ENCODE measurements around the gene RHOA.
"Not testable (repeated sequence)": the region's sequence is repeated elsewhere in the genome, so short reads cannot be mapped to it uniquely, and the experiment has no call there.

The RHOA gene

GRCh38 chr3:49358884-49359225, 52.9 kb downstream of the RHOA start:
- ChIA-PET POLR2A (ENCODE audit: low non-redundant PET) (interaction anchor here (0.5 to 0.6 kb wide), 2 partner anchors 43 to 71 kb away, joined by 3 to 6 read pairs; no protein-coding TSS in a partner anchor), CTCF (no interaction called here)
- H3K27ac ChIP-seq, result peak overlapping the region; percentile 99
- DNase-seq (ENCODE audit: low spot score), result no peak
- no peak for TF ChIP-seq CTCF (conservative IDR thresholded peaks at IDR 0.05; ENCODE audit: low read depth)

DNA sequence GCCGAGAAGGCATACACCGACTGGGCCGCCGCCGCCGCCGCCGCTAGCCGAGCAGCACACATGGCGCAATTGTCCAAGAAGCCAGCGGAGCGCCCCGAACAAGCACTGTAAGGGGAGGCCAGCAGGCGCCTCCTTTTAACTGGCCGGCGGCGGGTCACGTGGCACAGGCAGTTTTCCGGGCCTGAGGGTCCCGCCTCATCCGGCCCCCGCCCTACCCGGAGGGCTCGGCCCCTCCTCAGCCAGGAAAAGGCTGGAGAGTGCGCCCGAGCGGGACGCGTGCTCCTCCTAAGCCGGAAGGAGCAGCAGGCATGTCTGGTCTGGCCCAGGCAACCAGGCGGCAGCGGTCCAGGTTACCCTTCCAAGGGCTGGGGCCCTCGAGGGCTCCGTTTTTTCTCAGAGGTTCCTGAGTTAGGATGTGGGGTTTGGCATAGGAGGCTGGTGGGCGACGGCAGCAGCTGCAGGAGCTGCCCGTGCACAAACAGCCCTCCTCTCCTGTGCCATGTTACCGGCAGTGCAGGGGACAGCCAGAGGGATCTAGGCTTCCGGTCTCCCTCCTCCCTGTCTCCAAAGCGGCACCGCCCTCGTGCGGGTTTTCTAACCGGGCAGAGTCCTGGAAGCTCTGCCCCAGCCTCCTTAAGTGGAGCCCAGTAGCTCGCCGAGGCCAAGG, 53.4 kb downstream of the RHOA start, which contains the start of gene GPX1:
Gene GPX1, minus strand, starts transcription at position 137 of the 667 bp plus-strand sequence. Its CDS starts 75 bp downstream, at position 62.
- no peak for TF ChIP-seq CTCF (conservative IDR thresholded peaks at IDR 0.05; ENCODE audit: low read depth)
- POLR2A ChIA-PET (ENCODE audit: low non-redundant PET), result interaction anchor here (0.5 to 1.0 kb wide), 3 partner anchors 18 to 72 kb away, joined by 3 to 6 read pairs (median 4); partner anchors contain the start of gene USP4
- H3K27ac ChIP-seq, result peak within 1 kb of the TSS; percentile 99
- CTCF ChIA-PET, result no interaction called here
- peak; percentile 91 for DNase-seq (ENCODE audit: low spot score)

DNA sequence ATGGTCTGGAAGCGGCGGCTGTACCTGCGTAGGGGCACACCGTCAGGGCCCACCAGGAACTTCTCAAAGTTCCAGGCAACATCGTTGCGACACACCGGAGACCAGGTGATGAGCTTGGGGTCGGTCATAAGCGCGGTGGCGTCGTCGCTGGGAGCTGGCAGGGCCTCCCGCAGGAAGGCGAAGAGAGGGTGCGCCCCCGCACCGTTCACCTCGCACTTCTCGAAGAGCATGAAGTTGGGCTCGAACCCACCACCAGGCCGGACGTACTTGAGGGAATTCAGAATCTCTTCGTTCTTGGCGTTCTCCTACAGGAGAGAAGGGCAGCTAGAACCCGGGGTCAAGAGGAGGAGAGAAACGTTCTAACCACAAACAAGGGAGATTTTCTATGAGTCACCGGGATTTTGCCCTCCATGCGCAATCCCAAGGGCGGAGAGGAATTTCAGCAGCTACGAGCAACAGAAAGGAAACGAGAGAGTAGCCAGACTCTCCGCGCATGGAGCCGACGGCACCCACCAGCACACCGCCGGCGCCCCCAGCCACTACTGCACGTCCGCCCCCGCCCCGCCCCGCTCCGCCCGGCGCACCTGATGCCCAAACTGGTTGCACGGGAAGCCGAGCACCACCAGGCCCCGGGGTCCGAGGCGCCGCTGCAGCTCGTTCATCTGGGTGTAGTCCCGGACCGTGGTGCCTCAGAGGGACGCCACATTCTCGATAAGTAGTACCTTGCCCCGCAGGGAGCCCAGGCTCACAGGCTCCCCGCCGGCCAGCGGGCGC, 54.1 kb downstream of the RHOA start:
- CTCF ChIA-PET, result interaction anchor here (0.6 kb wide), 1 partner anchor 9 kb away, joined by 3 read pairs; no protein-coding TSS in a partner anchor
- peak; percentile 71 for DNase-seq (ENCODE audit: low spot score)
- peak overlapping the region; percentile 99 for H3K27ac ChIP-seq
- POLR2A ChIA-PET (ENCODE audit: low non-redundant PET), result interaction anchor here (0.7 to 1.0 kb wide), 2 partner anchors 17 to 469 kb away, joined by 4 read pairs; partner anchors contain the start of gene USP4

DNA sequence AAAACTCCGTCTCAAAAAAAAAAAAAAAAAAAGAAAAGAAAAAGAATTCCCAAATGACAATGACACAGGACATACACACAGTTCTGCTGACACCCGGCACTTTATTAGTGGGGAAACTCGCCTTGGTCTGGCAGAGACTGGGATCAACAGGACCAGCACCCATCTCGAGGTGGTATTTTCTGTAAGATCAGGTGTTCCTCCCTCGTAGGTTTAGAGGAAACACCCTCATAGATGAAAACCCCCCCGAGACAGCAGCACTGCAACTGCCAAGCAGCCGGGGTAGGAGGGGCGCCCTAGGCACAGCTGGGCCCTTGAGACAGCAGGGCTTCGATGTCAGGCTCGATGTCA, 54.7 kb downstream of the RHOA start:
- not testable (repeated sequence) for DNase-seq (ENCODE audit: low spot score)
- ChIA-PET POLR2A (ENCODE audit: low non-redundant PET) (interaction anchor here (0.6 to 1.0 kb wide), 3 partner anchors 17 to 468 kb away, joined by 4 to 5 read pairs (median 4); partner anchors contain the start of gene USP4), CTCF (interaction anchor here (0.6 kb wide), 1 partner anchor 9 kb away, joined by 3 read pairs; no protein-coding TSS in a partner anchor)
- H3K27ac ChIP-seq, result peak overlapping the region; percentile 99

DNA sequence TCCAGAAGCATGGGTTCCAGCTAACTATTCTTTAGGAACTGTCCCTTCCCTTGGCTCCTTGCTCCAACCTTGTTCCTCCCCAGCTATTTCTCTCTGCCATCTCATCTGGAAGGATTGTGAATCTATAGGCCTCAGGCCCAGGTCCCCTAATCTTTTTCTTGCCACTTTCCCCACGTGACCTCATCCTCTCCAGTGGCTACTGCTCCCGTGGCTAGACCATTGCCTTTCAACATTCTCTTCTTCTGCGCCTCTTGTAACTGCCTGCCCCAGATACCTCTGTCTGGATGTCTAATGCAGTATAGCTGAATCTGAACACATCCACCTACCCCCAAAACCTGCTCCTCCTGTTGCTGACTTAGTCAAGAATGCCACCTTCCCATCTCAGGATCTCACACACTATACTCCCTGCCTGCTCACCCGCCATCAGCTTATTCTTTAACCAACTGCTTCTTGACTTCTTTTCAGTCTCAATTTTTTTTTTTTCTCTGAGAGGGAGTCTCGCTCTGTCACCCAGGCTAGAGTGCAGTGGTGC, 58.8 kb downstream of the RHOA start:
- POLR2A ChIA-PET (ENCODE audit: low non-redundant PET), result no interaction called here
- DNase-seq (ENCODE audit: low spot score), result no peak
- TF ChIP-seq CTCF (conservative IDR thresholded peaks at IDR 0.05; ENCODE audit: low read depth), result no peak
- H3K27ac ChIP-seq, result peak overlapping the region; percentile 90
- CTCF ChIA-PET, result interaction anchor here (0.6 to 0.7 kb wide), 2 partner anchors 188 to 247 kb away, joined by 3 to 5 read pairs; no protein-coding TSS in a partner anchor

- POLR2A ChIA-PET (ENCODE audit: low non-redundant PET), result no interaction called here
- no peak for DNase-seq (ENCODE audit: low spot score)
- H3K27ac ChIP-seq, result peak overlapping the region; percentile 90
- CTCF ChIA-PET, result interaction anchor here (0.7 kb wide), 2 partner anchors 26 to 63 kb away, joined by 3 to 7 read pairs; no protein-coding TSS in a partner anchor
- TF ChIP-seq CTCF (conservative IDR thresholded peaks at IDR 0.05; ENCODE audit: low read depth), result no peak
Measured at GRCh38 chr3:49352281-49352680, 59.5 kb downstream of the RHOA start.

- DNase-seq (ENCODE audit: low spot score), result peak; percentile 57
- POLR2A ChIA-PET (ENCODE audit: low non-redundant PET), result no interaction called here
Measured at GRCh38 chr3:49351521-49352011, 60.2 kb downstream of the RHOA start.

More at GRCh38 chr3:49351521-49352011, 60.2 kb downstream of the RHOA start:
- TF ChIP-seq CTCF (conservative IDR thresholded peaks at IDR 0.05; ENCODE audit: low read depth), result no peak
- H3K27ac ChIP-seq, result peak overlapping the region; percentile 90
- CTCF ChIA-PET, result interaction anchor here (0.7 kb wide), 2 partner anchors 24 to 64 kb away, joined by 3 to 5 read pairs; no protein-coding TSS in a partner anchor
